ENCODE results near the gene LTA.
"Not testable (repeated sequence)": the region's sequence is repeated elsewhere in the genome, so short reads cannot be mapped to it uniquely, and the experiment has no call there.

The LTA gene

DNA sequence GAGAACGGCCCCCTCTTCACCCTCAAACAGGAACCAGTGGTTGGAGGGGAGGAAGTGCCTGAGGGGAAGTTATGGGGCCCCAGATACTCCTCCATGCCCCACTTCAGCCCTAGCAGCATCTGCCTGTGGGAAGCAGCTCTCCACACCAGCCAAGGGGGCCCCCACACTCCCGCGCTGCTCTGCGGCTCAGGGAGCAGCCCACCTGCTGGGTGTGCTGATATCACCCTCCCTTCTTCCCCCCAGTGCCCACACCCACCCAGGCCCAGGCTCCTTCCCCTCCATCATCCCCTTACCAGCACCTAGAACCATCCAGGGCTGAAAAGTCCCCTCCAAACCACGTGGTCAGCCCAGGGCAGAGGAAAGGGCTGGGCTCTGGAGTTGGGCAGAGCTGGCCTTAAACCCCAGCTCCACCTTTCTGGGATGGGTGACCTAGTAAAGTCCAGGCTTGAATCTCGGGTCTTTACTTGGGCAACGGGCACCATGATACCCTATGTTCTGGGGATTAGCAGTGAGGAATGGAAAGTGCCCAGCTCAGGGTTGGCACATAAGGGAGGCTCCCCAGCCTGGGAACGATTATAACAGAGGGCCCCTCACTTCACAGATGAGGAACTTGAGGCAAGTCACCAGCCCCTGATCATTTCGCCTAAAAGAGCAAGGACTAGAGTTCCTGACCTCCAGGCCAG is 14.7 kb downstream of the LTA start:
- DNase-seq (ENCODE audit: low read depth): no peak

DNA sequence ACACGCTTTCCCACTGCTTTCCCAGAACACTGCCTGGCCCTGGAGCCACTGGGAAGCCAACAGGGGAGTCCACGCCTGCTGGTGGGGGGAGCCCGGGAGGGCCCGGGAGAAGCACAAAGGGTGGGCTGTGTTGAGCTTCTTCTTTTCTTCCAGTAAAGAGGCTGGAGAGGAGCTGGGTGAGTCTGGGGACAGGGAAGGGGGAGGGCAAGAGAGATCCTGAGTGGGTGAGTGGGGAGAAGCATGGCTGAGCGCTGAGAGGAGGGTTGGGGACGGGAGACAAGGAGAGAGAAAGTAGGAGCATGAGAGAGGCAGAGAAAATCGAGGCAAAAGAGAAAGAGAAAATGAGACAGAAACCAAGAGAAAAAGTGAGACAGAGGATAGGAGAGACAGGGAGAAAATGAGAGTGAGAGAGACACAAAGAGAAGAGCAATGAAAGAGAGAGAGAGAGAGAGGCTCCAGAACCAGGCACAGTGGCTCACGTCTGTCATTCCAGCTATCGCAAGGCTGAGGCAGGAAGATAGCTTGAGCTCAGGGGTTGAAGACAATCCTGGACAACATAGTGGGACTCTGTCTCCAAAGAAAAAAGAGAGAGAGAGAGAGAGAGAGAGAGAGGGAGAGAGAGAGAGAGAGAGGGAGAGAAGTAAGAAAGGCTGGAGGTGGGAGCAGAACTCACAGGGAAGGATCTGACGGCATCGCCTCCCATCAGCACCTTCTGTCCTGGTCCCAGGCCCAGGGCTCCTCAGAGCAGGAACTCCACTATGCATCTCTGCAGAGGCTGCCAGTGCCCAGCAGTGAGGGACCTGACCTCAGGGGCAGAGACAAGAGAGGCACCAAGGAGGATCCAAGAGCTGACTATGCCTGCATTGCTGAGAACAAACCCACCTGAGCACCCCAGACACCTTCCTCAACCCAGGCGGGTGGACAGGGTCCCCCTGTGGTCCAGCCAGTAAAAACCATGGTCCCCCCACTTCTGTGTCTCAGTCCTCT is 16.0 kb downstream of the LTA start:
- DNase-seq (ENCODE audit: low read depth): no peak

DNA sequence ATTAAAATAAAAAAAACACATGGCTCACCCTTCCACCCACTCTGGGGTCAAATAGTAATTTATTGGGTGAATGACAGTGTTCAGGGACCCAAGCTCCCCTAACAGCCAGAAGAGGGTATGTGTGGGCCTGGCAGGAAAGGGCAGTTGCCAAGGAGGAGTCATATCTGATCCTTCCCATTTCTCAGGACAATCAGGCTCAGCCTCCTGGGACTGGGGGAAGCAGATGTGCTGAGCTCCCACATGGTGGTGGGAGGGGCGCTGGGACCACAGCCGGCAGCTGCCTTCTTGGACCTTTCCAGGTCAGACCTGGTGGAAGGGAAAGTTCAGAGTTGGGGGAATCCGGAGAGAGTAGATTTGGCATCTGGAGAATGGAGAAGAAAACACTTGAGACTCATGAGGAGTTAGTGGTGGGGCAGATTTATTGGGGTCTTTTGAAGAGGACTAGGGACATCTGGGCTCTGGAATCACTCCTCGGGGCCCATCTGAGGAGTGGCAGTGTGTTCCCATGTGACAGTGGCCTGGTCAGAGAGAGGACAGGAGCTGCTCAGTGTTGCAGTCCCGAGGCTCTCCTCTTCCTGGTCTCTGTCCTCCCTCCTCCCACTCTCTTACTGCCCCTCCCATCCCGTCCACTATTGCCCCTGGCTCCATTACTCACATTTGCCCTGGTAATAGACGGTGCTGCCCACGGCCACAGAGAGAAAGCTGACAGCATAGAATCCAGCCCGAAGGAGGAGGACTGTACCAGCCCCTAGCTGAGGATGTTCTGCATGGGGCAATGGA is 17.0 kb downstream of the LTA start:
- DNase-seq (ENCODE audit: low read depth): no peak

DNA sequence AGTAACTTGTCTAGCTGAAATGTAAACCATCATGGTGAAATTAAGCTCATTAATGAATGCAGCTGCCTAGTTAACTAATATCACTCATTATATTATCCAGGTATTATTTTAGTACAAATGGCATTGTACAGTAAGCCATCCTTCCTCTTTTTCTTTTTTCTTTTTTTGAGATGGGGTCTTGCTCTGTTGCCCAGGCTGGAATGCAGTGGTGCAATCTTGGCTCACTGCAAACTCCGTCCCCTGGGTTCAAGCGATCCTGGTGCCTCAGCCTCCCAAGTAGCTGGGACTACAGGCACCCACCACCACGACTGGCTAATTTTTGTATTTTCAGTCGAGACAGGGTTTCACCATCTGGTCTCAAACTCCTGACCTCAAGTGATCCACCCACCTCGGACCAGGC is 18.6 kb downstream of the LTA start:
- DNase-seq (ENCODE audit: low read depth): not testable (repeated sequence)

- no peak for DNase-seq (ENCODE audit: low read depth)
Measured at GRCh38 chr6:31592396-31592771, 20.3 kb downstream of the LTA start.

DNA sequence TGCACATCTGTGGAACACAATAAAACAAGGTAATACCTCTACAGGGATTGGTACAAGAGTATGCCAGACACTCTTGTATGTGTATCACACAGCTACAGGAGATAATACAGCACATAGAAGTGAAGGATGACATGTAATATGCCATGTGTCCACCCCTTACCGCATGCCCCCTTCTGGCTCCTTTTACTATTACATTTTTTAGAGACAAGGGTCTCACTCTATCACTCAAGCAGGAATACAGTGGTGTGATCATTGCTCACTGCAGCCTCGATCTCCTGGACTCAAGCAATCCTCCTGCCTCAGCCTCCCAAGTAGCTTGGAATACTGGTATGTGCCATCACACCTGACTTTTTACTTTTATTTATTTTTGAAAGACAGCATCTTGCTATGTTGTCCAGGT is 24.9 kb downstream of the LTA start:
- DNase-seq (ENCODE audit: low read depth): no peak

DNA sequence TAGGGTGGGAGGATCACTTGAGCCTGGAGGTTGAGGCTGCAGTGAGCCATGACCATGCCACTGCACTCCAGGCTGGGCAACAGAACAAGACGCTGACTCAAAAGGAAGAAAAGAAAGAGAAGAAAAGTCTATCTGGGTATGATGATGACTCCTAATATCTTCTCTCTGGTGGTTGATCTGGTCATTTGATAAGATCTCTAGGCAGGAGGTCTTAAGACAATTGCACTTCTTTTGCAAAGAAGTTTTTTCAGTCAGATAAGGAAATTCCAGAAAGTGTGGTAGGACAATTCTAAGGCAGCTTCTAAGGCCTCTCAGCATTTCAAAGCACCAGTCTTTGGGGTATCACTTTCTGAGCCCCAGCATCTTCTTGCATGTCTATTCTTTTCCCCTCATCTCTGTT is 35.2 kb downstream of the LTA start:
- DNase-seq (ENCODE audit: low read depth): no peak

GRCh38 chr6:31609519-31610406 is 37.7 kb downstream of the LTA start:
- no peak for DNase-seq (ENCODE audit: low read depth)

- no peak for DNase-seq (ENCODE audit: low read depth)
Measured at GRCh38 chr6:31610968-31611367, 38.9 kb downstream of the LTA start.

DNA sequence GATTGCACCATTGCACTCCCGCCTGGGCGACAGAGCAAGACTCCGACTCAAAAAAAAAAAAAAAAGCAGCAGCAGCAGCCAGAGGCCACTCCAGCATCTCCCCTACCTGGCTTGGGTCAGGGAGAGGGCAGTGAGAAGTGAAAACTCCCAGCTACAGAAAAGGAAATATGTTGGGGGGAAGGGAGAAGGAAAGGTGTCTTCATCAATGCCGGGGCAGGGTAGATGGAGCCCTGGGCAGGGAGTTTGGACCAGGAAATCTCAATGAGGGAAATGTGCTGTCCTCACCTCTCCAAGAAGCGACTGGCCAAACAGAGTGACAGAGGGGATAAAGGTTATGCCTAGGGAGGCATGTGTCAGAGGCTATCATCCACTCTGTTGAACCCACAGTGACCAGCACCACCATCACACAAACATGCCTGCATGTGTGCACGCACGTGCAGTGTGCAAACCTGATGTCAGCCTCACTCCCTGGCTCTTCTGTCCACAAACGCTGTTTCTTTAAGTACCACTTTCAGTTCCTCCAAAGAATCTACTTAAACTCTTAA is 42.1 kb downstream of the LTA start:
- no peak for DNase-seq (ENCODE audit: low read depth)

DNA sequence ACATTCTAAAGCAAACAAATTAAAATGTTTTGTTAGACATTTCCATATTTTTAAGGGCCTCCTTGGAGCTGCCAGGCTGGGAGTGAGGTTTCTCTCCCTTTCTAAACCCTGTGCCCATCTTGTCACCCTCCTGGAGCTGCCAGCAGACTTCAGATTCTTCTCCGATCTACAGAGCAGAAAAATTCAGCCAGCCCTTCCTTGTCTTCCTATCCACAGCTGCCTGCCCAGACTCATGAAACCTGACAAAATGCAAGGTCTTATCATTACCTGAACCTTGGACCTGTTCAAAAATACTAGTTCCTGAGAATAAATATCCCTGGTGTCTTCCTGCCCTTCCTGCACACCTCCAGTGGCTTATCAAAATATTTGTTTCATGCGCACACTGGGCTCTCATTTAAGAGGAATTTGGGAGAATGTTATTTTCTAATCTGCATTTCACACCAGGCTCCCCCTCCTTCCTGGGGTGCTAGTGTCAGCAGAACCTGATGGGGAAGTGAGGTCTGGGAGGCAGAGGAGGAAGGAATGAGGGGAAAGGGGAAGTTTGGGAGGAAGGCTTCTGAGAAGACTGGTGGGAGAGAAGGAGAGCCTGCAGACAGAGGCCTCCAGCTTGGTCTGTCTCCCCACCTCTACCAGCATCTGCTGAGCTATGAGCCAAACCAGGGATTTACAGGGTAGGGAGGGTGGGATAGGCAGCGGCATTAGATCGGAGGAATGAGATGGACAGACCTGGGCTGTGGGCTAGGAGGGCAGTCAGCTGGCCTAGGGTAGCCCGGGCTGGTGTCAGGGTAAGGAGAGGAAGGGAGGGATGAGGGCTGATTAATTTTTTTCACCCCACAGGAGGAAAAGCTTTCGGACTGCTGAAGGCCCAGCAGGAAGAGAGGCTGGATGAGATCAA is 42.8 kb downstream of the LTA start, which contains the start of gene AIF1:
Gene AIF1 (plus strand): TSS at position 551 of the 895 bp plus-strand sequence. CDS start 96 bp downstream, at position 647.
- DNase-seq (ENCODE audit: low read depth): no peak

GRCh38 chr6:31615748-31616147 is 43.7 kb downstream of the LTA start:
- DNase-seq (ENCODE audit: low read depth): no peak

- DNase-seq (ENCODE audit: low read depth): no peak
Measured at GRCh38 chr6:31617010-31617409, 44.9 kb downstream of the LTA start.

DNA sequence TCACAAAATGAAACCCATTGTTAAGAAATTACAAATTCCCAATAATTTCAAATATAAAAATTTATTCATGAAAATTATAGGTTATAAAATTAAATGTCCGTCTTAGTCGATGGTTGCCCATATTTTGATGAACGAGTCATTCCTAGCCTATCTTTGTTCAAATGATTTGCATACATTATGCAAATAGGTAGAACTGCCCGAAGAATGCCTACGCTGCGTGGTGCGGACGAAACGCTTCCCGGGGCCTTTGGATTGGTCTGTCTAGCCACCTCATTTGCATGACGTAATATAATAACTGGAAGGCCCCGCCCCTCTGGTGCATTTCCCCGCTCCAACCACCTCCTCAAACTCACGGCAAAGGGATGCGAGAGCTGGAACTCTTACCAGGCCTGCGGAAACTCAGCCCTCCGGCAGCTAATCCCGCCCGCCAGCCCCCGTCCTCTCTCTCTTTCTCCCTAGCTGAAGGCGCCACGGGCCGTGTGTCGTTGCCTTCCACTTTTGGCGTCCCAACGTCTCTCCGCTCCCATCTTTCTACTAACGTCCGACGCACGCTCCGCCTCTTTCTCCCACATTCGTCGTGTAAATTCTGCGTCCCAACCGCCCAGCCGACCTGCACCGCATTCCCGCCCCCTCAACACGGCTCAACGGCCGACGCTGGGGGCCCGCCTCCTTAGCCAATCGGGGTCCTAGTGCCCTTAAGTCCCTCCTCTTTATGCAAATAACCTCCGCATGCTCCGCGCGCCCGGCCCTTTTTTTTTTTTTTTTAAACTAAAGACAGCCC is 47.9 kb downstream of the LTA start:
- DNase-seq (ENCODE audit: low read depth): peak; percentile 81

DNA sequence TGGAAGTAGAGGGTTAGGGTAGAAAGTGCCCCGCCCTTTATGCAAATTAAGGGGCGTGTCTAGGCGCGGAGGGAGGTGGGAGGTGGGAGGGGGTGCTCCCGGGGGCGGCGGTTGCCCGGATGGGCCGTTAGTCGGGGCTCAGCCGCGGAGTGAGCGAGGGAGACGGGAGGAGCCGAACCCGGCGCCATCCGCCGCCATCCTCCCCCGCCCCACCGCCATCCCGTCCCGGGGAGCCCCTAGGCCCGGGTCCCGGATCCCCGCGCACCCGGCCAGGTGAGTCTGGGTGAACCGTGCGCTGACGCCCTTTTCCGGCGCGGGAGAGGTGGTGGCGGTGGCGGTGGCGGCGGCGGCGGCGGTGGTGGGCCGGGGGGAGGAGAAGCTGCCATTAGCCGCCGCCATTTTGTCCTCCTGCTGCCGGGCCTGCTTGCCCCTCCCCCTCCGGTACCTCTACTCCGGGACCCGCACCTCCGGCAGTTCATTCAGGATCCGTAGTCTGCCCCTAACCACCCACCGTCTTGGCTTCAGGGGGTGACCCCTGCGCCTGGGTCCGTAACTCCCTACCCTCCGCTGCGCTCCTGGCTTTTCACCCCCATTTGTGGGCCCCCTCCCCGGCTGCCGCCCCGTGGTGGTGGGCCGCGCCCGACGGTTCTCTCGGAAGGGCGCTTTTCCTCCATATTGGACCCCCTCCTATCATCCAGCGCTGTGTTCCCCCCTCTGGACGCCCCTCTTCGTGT is 48.7 kb downstream of the LTA start, which contains the start of gene PRRC2A:
Gene PRRC2A (plus strand): TSS at position 130 of the 734 bp plus-strand sequence. CDS start 2,075 bp downstream, outside the sequence.
- peak; percentile 62 for DNase-seq (ENCODE audit: low read depth)

- DNase-seq (ENCODE audit: low read depth): no peak
Measured at GRCh38 chr6:31621320-31621939, 49.3 kb downstream of the LTA start.

- no peak for DNase-seq (ENCODE audit: low read depth)
Measured at GRCh38 chr6:31621991-31622390, 49.9 kb downstream of the LTA start.

- DNase-seq (ENCODE audit: low read depth): no peak
Measured at GRCh38 chr6:31622684-31623091, 50.6 kb downstream of the LTA start.

Measured in stimulated activated CD8-positive, alpha-beta memory T cell treated with anti-CD3 and anti-CD28 coated beads, Interleukin-15, amount 100 ng/mL, for 24 hours (primary cell).